Fibroblast of the aortic adventitia (primary cell): ENCODE measurements around the gene MDM4. TPM values are rescaled to one million over a fixed set of nuclear protein-coding genes. Genes with fewer than 3 reads are reported as not detected.

Experiments
- DNase-seq: peaks from one replicate; pipeline ENCODE4 v3.0.0-alpha.2; 2010; ENCODE audit warnings: low read depth
- H3K4me3 ChIP-seq: 2 replicates; pipeline ENCODE4 v1.5.1; 2011; ENCODE audit warnings: low read depth, mild to moderate bottlenecking, control low read depth, low read length, moderate library complexity
- CTCF ChIP-seq: IDR thresholded peaks from 2 replicates; pipeline ENCODE4 v1.5.1; 2011; ENCODE audit warnings: mild to moderate bottlenecking, low read length, control low read depth, inconsistent platforms; ENCODE audit not compliant: insufficient read depth
- total RNA-seq: library from RNA; depleted of rRNA; stranded (reverse); fragments of >200 nt; gene quantifications from 2 replicates; pipeline ENCODE4 v1.2.3, GENCODE V29; 2012; ENCODE audit warnings: low replicate concordance

MDM4 gene
- total RNA-seq, 1 donor: 55.1 TPM

- no peak for TF ChIP-seq CTCF
- no peak for DNase-seq
- no peak overlapping the region for H3K4me3 ChIP-seq
Observed at GRCh38 chr1:204563307-204563706, 47.1 kb downstream of the MDM4 start.

- DNase-seq: no peak
- H3K4me3 ChIP-seq: no peak overlapping the region
- TF ChIP-seq CTCF: no peak
Observed at GRCh38 chr1:204563780-204564179, 47.6 kb downstream of the MDM4 start.

- H3K4me3 ChIP-seq: no peak overlapping the region
- TF ChIP-seq CTCF: no peak
- no peak for DNase-seq
Observed at GRCh38 chr1:204564835-204565234, 48.6 kb downstream of the MDM4 start.

GRCh38 chr1:204565617-204566582 lies 49.7 kb downstream of the MDM4 start:
- peak; percentile 65 for TF ChIP-seq CTCF
- no peak overlapping the region for H3K4me3 ChIP-seq
- peak; percentile 85 for DNase-seq

GRCh38 chr1:204566583-204566955 lies 50.4 kb downstream of the MDM4 start:
- TF ChIP-seq CTCF: no peak
- no peak overlapping the region for H3K4me3 ChIP-seq
- no peak for DNase-seq

- no peak for TF ChIP-seq CTCF
- no peak overlapping the region for H3K4me3 ChIP-seq
- no peak for DNase-seq
Observed at GRCh38 chr1:204567071-204567470, 50.9 kb downstream of the MDM4 start.
